ENCODE data around the gene SLC66A2.

GRCh38 chr18:79911344-79912270 lies 39.8 kb downstream of the SLC66A2 start:
- TF ChIP-seq POLR2A (IDR thresholded peaks at IDR 0.05) = no peak
- TF ChIP-seq, protein P1, sequence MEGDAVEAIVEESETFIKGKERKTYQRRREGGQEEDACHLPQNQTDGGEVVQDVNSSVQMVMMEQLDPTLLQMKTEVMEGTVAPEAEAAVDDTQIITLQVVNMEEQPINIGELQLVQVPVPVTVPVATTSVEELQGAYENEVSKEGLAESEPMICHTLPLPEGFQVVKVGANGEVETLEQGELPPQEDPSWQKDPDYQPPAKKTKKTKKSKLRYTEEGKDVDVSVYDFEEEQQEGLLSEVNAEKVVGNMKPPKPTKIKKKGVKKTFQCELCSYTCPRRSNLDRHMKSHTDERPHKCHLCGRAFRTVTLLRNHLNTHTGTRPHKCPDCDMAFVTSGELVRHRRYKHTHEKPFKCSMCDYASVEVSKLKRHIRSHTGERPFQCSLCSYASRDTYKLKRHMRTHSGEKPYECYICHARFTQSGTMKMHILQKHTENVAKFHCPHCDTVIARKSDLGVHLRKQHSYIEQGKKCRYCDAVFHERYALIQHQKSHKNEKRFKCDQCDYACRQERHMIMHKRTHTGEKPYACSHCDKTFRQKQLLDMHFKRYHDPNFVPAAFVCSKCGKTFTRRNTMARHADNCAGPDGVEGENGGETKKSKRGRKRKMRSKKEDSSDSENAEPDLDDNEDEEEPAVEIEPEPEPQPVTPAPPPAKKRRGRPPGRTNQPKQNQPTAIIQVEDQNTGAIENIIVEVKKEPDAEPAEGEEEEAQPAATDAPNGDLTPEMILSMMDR (IDR thresholded peaks at IDR 0.05 in 8 of 11, conservative IDR thresholded peaks at IDR 0.05 in 3 of 11) = no peak
- no peak for TF ChIP-seq POLR2AphosphoS5 (IDR thresholded peaks at IDR 0.05)
